Aortic smooth muscle cell (primary cell): ENCODE data around the gene PTCHD4. TPM values are rescaled to one million over a fixed set of nuclear protein-coding genes. Genes with fewer than 3 reads are reported as not detected.

Experiments
- total RNA-seq: library from RNA; depleted of rRNA; stranded (reverse); fragments of >200 nt; gene quantifications from 2 replicates; pipeline ENCODE4 v1.2.3, GENCODE V29; 2014

PTCHD4 gene
- total RNA-seq, result 0.62 and 1.2 TPM in 2 replicates

GRCh38 chr6:48111143-48111506 is at the start of gene PTCHD4:
TSS of gene PTCHD4 (minus strand) at chr6:48111197. CDS start at chr6:48068957, 42,240 bp downstream.

